T-cell (primary cell): Measurements from ENCODE around the gene ANKS1A. TPM values are rescaled to one million over a fixed set of nuclear protein-coding genes. Genes with fewer than 3 reads are reported as not detected.

ENCODE experiments used
- ATAC-seq, 4 experiments: fragments of 200-7000 bp in 3 of 4; fragments of 150-1000 bp in 1 of 4; cut with Tn5 transposase; replicated peaks in 1 of 4; 1 replicate in 3 of 4; 2 replicates in 1 of 4; pipeline ENCODE4 v1.10.0; 2021; ENCODE audit warnings: moderate library complexity in 3 of 4, mild to moderate bottlenecking in 2 of 4, moderate number of reproducible peaks in 1 of 4
- CTCF ChIA-PET, 2 donors: fragments of 300-600 bp; sonication (Branson Sonifier 250); formaldehyde crosslinking; loops; one replicate each; lab custom pipeline; 2022; ENCODE audit warnings: antibody characterized with exemption in 2 of 2; lab: Charles Lee
- POLR2A ChIA-PET, 2 donors: fragments of 300-600 bp; sonication (Branson Sonifier 250); formaldehyde crosslinking; loops; one replicate each; lab custom pipeline; 2022; ENCODE audit warnings: antibody characterized with exemption in 2 of 2; lab: Charles Lee
- DNase-seq, 35 experiments: peaks; one replicate each; pipeline versions ENCODE4 v3.0.0 to v3.0.0-alpha.2; 2013 to 2023
- H3K27ac ChIP-seq: one replicate; pipeline ENCODE4 v1.5.1; 2013; ENCODE audit warnings: low read length
- H3K27me3 ChIP-seq, 2 experiments: replicated peaks in 1 of 2; 1 replicate in 1 of 2; 2 replicates in 1 of 2; pipeline versions ENCODE4 v1.6.1 to v1.7.0; 2013; ENCODE audit warnings: low read length in 1 of 2, mixed read lengths in 1 of 2; ENCODE audit not compliant: control insufficient read depth in 2 of 2, insufficient read depth in 2 of 2; ENCODE audit errors: extremely low read depth in 1 of 2
- H3K36me3 ChIP-seq, 2 donors: 1 replicate in 1 of 2; 2 replicates in 1 of 2; pipeline versions ENCODE4 v1.6.1 to v1.7.0; 2013; ENCODE audit warnings: low read length in 1 of 2; ENCODE audit not compliant: control insufficient read depth in 2 of 2, insufficient read depth in 1 of 2; ENCODE audit errors: extremely low read depth in 1 of 2
- H3K4me1 ChIP-seq, 2 experiments: 1 replicate in 1 of 2; 2 replicates in 1 of 2; pipeline versions ENCODE4 v1.6.1 to v1.7.0; 2013; ENCODE audit warnings: low read length in 2 of 2, mixed read lengths in 1 of 2; ENCODE audit not compliant: insufficient read depth in 2 of 2, control insufficient read depth in 1 of 2; ENCODE audit errors: extremely low read depth in 1 of 2
- H3K4me3 ChIP-seq, 2 donors: 1 replicate in 1 of 2; 2 replicates in 1 of 2; pipeline versions ENCODE4 v1.5.1 to v1.7.0; 2013; ENCODE audit warnings: mild to moderate bottlenecking in 2 of 2, low read length in 1 of 2, moderate library complexity in 1 of 2; ENCODE audit not compliant: control insufficient read depth in 1 of 2; ENCODE audit errors: extremely low read depth in 1 of 2
- H3K9me3 ChIP-seq: 2 replicates; pipeline ENCODE4 v1.7.0; 2013
- H3K27ac Mint-ChIP-seq, 2 donors: one replicate each; pipeline ENCODE4 v1.8.0; 2020 to 2021; ENCODE audit warnings: mild to moderate bottlenecking in 2 of 2, mixed read lengths in 2 of 2
- H3K27me3 Mint-ChIP-seq, 2 donors: one replicate each; pipeline ENCODE4 v1.8.0; 2021 to 2022; ENCODE audit warnings: mixed read lengths in 2 of 2
- H3K36me3 Mint-ChIP-seq: one replicate; pipeline ENCODE4 v1.8.0; 2021; ENCODE audit warnings: mixed read lengths
- H3K4me1 Mint-ChIP-seq, 3 donors: one replicate each; pipeline ENCODE4 v1.8.0; 2020 to 2022; ENCODE audit warnings: mixed read lengths in 3 of 3, mild to moderate bottlenecking in 1 of 3
- H3K4me3 Mint-ChIP-seq, 3 donors: one replicate each; pipeline ENCODE4 v1.8.0; 2020 to 2022; ENCODE audit warnings: mild to moderate bottlenecking in 3 of 3, mixed read lengths in 3 of 3, moderate library complexity in 3 of 3
- H3K9me3 Mint-ChIP-seq, 3 donors: one replicate each; pipeline ENCODE4 v1.8.0; 2020 to 2022; ENCODE audit warnings: mixed read lengths in 3 of 3
- WGBS: methylation state at CpG from one replicate; pipeline ENCODE4 v1.1.5; 2013; ENCODE audit warnings: missing lambda C conversion rate; ENCODE audit not compliant: insufficient coverage; 5-methylcytosine and 5-hydroxymethylcytosine counted together
- total RNA-seq, 35 experiments: library from RNA in 6 of 35; stranded (reverse) in 6 of 35; fragments of 120-200 nt in 1 of 35; gene quantifications; one replicate each; pipeline versions ENCODE4 v1.2.1 to v1.2.4 and lab custom pipeline; 2013 to 2026

ANKS1A gene
- total RNA-seq, 5 donors from 2014 or later (not counting 1 experiment from before 2014, with no cell fraction given), result 11.1 to 14.4 (median 11.7) TPM

- Mint-ChIP-seq H3K36me3 (peaks cover 51% of the 10 kb centered on the region), H3K4me1 (no peaks in the 10 kb centered on the region), H3K9me3 (no peaks in the 10 kb centered on the region), H3K27me3 (no peaks in the 10 kb centered on the region), H3K4me3 (no peak overlapping the region), H3K27ac (no peak overlapping the region)
- no peaks in the 10 kb centered on the region for H3K9me3 ChIP-seq
- no peak overlapping the region for H3K27ac ChIP-seq
- ChIA-PET CTCF (no interaction called here), POLR2A (no interaction called here)
- peak in 1 of 35 experiments; percentile 12 for DNase-seq
- H3K36me3 ChIP-seq, result peaks cover 40 to 58% of the 10 kb centered on the region in 2 donors
- no peak for ATAC-seq
- no peak overlapping the region for H3K4me3 ChIP-seq
- H3K4me1 ChIP-seq, result no peaks in the 10 kb centered on the region
- WGBS, result 52% methylated on average over 13 of the region's 13 CpGs
- no peaks in the 10 kb centered on the region for H3K27me3 ChIP-seq
Measured at GRCh38 chr6:35081426-35081851, 192.4 kb downstream of the ANKS1A start.

GRCh38 chr6:35082046-35082732 lies 193.1 kb downstream of the ANKS1A start:
- no peak overlapping the region for H3K27ac Mint-ChIP-seq
- CTCF ChIA-PET, result no interaction called here
- H3K27ac ChIP-seq, result no peak overlapping the region
- DNase-seq (peak in 1 of 35 experiments; percentile 15), ATAC-seq (no peak)
- H3K4me1 Mint-ChIP-seq, result no peaks in the 10 kb centered on the region
- 93% methylated on average over 17 of the region's 19 CpGs for WGBS
- no peaks in the 10 kb centered on the region for H3K9me3 ChIP-seq
- POLR2A ChIA-PET, result no interaction called here
- H3K4me1 ChIP-seq, result no peaks in the 10 kb centered on the region
- no peak overlapping the region for H3K4me3 ChIP-seq
- H3K36me3 ChIP-seq, result peaks cover 40 to 61% of the 10 kb centered on the region in 2 donors
- H3K27me3 ChIP-seq, result no peaks in the 10 kb centered on the region
- no peak overlapping the region for H3K4me3 Mint-ChIP-seq
- H3K36me3 Mint-ChIP-seq, result peaks cover 51% of the 10 kb centered on the region
- no peaks in the 10 kb centered on the region for H3K27me3 Mint-ChIP-seq
- no peaks in the 10 kb centered on the region for H3K9me3 Mint-ChIP-seq

GRCh38 chr6:35082733-35083403 lies 193.8 kb downstream of the ANKS1A start:
- ChIA-PET CTCF (no interaction called here), POLR2A (no interaction called here)
- Histone ChIP-seq H3K4me3 (no peak overlapping the region), H3K9me3 (no peaks in the 10 kb centered on the region), H3K27ac (no peak overlapping the region), H3K27me3 (no peaks in the 10 kb centered on the region), H3K36me3 (peaks cover 40 to 63% of the 10 kb centered on the region in 2 donors), H3K4me1 (no peaks in the 10 kb centered on the region)
- Mint-ChIP-seq H3K4me3 (no peak overlapping the region), H3K27ac (no peak overlapping the region), H3K36me3 (peaks cover 56% of the 10 kb centered on the region), H3K27me3 (no peaks in the 10 kb centered on the region), H3K9me3 (no peaks in the 10 kb centered on the region), H3K4me1 (no peaks in the 10 kb centered on the region)
- ATAC-seq (no peak), DNase-seq (peak in 1 of 35 experiments; percentile 16)
- WGBS, result 96% methylated on average over 9 of the region's 13 CpGs

GRCh38 chr6:35083507-35083906 lies 194.5 kb downstream of the ANKS1A start:
- DNase-seq (peak in 1 of 35 experiments; percentile 10), ATAC-seq (no peak)
- Mint-ChIP-seq H3K27me3 (no peaks in the 10 kb centered on the region), H3K9me3 (no peaks in the 10 kb centered on the region), H3K4me1 (no peaks in the 10 kb centered on the region), H3K27ac (no peak overlapping the region), H3K36me3 (peaks cover 60% of the 10 kb centered on the region), H3K4me3 (no peak overlapping the region)
- ChIA-PET POLR2A (no interaction called here), CTCF (no interaction called here)
- H3K9me3 ChIP-seq, result no peaks in the 10 kb centered on the region
- no peaks in the 10 kb centered on the region for H3K27me3 ChIP-seq
- WGBS, result 100% methylated on average over 5 of the region's 9 CpGs
- H3K36me3 ChIP-seq, result peaks cover 40 to 58% of the 10 kb centered on the region in 2 donors
- no peak overlapping the region for H3K27ac ChIP-seq
- no peak overlapping the region for H3K4me3 ChIP-seq
- no peaks in the 10 kb centered on the region for H3K4me1 ChIP-seq

- no peaks in the 10 kb centered on the region for H3K27me3 Mint-ChIP-seq
- Histone ChIP-seq H3K9me3 (no peaks in the 10 kb centered on the region), H3K4me3 (no peak overlapping the region), H3K27ac (no peak overlapping the region), H3K36me3 (peaks cover 38 to 54% of the 10 kb centered on the region in 2 donors), H3K4me1 (no peaks in the 10 kb centered on the region), H3K27me3 (no peaks in the 10 kb centered on the region)
- no peaks in the 10 kb centered on the region for H3K9me3 Mint-ChIP-seq
- ChIA-PET CTCF (no interaction called here), POLR2A (no interaction called here)
- WGBS, result 90% methylated on average over 8 of the region's 14 CpGs
- no peaks in the 10 kb centered on the region for H3K4me1 Mint-ChIP-seq
- peaks cover 64% of the 10 kb centered on the region for H3K36me3 Mint-ChIP-seq
- no peak overlapping the region for H3K4me3 Mint-ChIP-seq
- ATAC-seq, result no peak
- peak in 1 of 35 experiments; percentile 13 for DNase-seq
- H3K27ac Mint-ChIP-seq, result no peak overlapping the region
Measured at GRCh38 chr6:35084041-35084491, 195.0 kb downstream of the ANKS1A start.

- WGBS, result 93% methylated on average over 7 of the region's 12 CpGs
- Mint-ChIP-seq H3K4me1 (no peaks in the 10 kb centered on the region), H3K9me3 (no peaks in the 10 kb centered on the region), H3K27me3 (no peaks in the 10 kb centered on the region), H3K36me3 (peaks cover 66% of the 10 kb centered on the region), H3K4me3 (no peak overlapping the region), H3K27ac (no peak overlapping the region)
- ChIA-PET CTCF (no interaction called here), POLR2A (no interaction called here)
- Histone ChIP-seq H3K4me1 (no peaks in the 10 kb centered on the region), H3K36me3 (peaks cover 37 to 53% of the 10 kb centered on the region in 2 donors), H3K9me3 (no peaks in the 10 kb centered on the region), H3K4me3 (no peak overlapping the region), H3K27me3 (no peaks in the 10 kb centered on the region), H3K27ac (no peak overlapping the region)
- ATAC-seq, result no peak
- peak in 1 of 35 experiments; percentile 21 for DNase-seq
Measured at GRCh38 chr6:35084511-35085203, 195.6 kb downstream of the ANKS1A start.
